Epithelial cell of esophagus (primary cell): Measurements from ENCODE around the gene ZNF180.

ENCODE experiments used
- DNase-seq: peaks from one replicate; pipeline ENCODE4 v3.0.0; 2010; ENCODE audit warnings: low read depth
- H3K4me3 ChIP-seq: 2 replicates; pipeline ENCODE4 v1.5.1; 2011; ENCODE audit warnings: mild to moderate bottlenecking, low read length, control low read depth
- TF ChIP-seq, protein P1 (sequence below): IDR thresholded peaks from 2 replicates; pipeline ENCODE4 v1.5.1; 2011; ENCODE audit warnings: low read depth, mild to moderate bottlenecking, low read length, control low read depth, inconsistent platforms; ENCODE audit not compliant: insufficient read depth; ENCODE audit errors: missing control alignments

The ZNF180 gene

DNA sequence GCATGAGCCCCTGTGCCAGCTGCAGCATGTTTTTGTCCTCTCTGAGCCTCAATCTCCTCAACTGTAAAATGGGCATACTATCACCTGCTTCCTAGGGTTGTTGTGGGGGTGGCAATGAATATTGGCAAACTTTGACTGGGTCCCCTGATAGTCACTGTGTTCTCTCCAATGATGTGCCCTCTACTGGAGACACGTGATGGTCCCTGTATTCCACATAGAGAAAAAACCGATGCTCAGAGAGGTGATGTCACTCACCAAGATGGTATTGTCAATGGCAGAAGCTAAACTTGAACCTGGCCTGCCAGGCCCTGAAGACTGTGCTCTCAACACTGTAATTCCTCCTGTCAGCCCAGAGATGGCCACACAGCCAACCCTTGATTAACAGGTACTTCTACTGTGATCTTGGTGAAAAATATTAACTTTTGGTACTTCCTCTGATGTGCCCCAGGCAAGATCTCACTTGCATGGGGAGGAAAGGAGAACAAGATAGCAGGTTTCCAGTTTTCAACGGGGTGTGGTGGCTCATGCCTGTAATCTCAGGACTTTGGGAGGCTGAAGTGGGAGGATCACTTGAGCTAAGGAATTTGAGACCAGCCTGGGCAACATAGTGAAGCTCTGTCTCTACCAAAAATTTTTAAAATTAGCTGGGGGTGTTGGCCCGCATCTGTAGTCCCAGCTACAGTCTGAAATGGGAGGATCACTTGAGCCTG, 25.6 kb upstream of the ZNF180 start:
- DNase-seq: no peak
- TF ChIP-seq, protein P1, sequence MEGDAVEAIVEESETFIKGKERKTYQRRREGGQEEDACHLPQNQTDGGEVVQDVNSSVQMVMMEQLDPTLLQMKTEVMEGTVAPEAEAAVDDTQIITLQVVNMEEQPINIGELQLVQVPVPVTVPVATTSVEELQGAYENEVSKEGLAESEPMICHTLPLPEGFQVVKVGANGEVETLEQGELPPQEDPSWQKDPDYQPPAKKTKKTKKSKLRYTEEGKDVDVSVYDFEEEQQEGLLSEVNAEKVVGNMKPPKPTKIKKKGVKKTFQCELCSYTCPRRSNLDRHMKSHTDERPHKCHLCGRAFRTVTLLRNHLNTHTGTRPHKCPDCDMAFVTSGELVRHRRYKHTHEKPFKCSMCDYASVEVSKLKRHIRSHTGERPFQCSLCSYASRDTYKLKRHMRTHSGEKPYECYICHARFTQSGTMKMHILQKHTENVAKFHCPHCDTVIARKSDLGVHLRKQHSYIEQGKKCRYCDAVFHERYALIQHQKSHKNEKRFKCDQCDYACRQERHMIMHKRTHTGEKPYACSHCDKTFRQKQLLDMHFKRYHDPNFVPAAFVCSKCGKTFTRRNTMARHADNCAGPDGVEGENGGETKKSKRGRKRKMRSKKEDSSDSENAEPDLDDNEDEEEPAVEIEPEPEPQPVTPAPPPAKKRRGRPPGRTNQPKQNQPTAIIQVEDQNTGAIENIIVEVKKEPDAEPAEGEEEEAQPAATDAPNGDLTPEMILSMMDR: no peak
- H3K4me3 ChIP-seq: no peak overlapping the region

DNA sequence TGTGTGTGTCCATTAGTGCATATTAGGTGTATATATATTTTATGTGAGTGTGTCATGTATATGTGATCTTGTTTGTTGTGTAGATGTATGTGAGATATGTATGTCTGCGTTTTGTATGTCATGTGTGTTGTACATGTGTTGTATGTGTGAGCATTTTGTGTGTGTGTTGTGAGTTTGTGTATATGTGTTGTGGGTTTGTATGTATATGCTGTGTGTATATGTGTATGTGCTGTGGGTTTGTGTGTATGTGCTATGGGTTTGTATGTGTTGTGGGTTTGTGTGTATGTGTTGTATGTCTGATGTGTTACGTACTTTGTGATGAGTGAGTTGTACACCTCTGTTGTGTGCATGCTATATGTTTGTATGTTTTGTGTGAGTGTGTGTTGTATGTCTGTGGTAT, 21.0 kb upstream of the ZNF180 start:
- DNase-seq: no peak
- TF ChIP-seq, protein P1: no peak
- no peak overlapping the region for H3K4me3 ChIP-seq

DNA sequence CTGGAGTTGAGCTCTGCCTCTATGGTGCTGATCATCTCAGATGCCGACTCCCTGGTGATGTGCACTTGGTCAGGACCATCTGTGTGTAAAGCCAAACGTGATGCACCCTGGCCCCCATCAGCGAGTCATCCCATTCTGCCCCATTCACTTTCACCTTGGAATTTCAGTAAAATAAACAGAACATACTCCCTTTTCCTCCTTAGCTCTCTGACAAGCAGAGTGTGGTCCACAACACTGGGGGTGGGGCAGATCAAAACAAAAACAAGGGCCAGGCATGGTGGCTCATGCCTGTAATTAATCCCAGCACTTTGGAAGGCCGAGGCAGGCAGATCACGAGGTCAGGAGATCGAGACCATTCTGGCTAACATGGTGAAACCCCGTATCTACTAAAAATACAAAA, 16.8 kb upstream of the ZNF180 start:
- TF ChIP-seq, protein P1: no peak
- H3K4me3 ChIP-seq: no peak overlapping the region
- no peak for DNase-seq

DNA sequence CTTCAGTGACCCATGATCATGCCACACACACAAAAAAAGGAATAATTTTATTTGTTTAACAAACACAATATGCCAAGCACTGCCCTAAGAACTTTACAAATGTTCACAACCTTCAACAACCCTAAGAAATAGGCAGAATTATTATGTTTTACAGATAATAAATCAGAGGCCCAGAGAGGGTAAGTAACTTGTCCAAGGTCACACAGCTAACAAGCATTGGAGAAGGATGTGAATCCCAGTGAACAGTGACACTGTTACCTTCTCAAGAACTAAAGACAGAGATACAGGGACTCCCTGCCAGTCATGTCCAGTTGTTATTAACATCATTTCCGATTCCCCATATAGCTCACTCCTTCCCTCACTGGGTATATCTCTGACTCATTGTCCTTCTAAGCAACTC, 15.6 kb upstream of the ZNF180 start:
- DNase-seq: no peak
- TF ChIP-seq, protein P1: no peak

DNA sequence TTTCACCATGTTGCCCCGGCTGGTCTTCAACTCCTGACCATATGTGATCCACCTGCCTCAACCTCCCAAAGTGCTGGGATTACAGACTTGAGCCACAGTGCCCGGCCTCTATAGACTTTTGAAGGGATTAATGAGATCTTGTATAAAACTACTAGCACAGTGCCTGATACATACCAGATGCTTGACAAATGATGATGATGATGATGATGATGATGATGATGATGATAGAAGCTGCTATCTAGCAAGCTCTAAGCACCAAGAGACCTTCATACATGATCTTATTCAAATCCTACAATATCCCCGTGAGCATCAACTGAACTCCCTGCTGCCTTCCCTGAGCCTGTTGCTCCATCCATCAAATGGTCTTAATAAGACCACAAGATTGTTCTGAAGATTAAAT, 14.7 kb upstream of the ZNF180 start:
- no peak overlapping the region for H3K4me3 ChIP-seq
- TF ChIP-seq, protein P1: no peak
- DNase-seq: no peak

More for the DNA sequence above, 15.6 kb upstream of the ZNF180 start:
- H3K4me3 ChIP-seq: no peak overlapping the region

DNA sequence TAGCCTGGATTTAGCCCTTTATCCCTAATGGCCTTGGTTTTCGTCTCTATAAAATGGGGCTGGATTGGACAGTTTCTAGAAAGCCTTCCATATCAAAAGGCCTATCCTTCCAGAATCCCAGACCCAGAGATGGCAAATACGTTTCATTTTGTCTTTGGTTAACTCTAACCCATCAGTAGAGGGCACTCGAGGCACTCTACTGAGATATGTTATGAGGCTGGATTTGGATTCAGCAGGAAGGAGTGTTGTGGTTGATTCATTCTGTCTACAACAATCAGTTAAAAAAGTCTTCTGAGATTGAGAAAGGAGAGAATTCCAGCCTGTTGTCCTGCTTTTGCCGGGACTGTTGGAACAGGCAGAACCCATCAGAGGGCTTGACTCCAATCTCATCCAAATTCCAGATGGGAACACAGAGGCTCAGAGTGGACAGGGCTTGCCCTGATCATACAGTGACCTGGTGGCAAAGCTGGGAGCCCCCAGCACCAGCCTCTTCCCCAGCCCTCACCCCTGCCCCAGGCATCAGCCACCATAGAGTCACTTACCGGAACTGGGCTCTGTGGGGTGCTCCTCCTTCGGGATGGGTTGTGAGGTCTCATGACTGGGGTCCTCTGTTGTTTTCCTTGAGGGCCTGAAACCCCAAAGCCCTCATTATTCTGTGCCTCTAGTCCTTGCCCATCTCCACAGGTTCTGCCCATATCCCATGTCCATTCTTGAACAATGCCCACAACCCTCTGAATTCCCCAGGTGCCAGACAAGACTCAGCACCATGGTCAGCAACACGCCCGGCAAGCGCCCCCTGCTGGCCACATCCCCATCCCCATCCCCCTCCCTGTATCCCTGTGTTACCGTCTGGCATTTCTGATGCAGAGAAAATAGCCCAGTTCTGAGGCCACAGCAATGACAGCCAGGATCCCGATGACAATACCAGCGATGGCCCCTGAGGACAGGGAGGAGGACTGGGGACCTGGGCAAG, 12.3 kb upstream of the ZNF180 start:
- H3K4me3 ChIP-seq: no peak overlapping the region
- DNase-seq: peak; percentile 78
- TF ChIP-seq, protein P1: peak; percentile 74

DNA sequence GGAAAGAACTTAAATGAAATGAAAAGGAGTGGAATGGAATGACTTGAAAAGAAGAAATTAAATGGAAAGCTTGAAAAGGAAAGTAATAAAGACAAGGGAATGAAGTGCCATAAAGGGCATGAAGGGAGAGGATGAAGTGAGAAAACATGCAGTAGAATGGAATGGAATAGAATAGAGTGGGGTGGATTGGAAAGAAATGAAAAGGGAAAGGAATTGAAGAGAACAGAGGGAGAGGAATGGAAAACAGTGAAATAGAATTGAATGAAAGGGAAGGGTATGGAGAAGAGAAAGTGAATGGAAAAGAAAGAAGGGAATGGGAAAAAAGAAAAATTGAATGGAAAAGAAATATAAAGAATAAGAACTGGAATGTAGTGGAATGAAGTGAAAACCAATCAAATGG, 9.2 kb upstream of the ZNF180 start:
- TF ChIP-seq, protein P1: no peak
- H3K4me3 ChIP-seq: no peak overlapping the region
- DNase-seq: no peak
